ENCODE data around the gene CFL1.
"Not testable (repeated sequence)": the region's sequence is repeated elsewhere in the genome, so short reads cannot be mapped to it uniquely, and the experiment has no call there.

Gene CFL1

GRCh38 chr11:65833297-65834030 lies 24.5 kb downstream of the CFL1 start, which contains the start of gene SNX32:
TSS of gene SNX32 (plus strand) at chr11:65833963. CDS start at chr11:65834066, 103 bp downstream.
- Histone ChIP-seq H3K36me3 (ENCODE audit: low read depth) (no peaks in the 10 kb centered on the region), H3K27ac (ENCODE audit: poor library complexity, severe bottlenecking) (no peak within 1 kb of the TSS), H3K4me3 (ENCODE audit: severe bottlenecking) (peak within 1 kb of the TSS; percentile 37), H3K9me3 (ENCODE audit: severe bottlenecking) (no peaks in the 10 kb centered on the region), H3K27me3 (ENCODE audit: insufficient read depth, poor library complexity, severe bottlenecking) (no peaks in the 10 kb centered on the region), H3K4me1 (ENCODE audit: insufficient read depth, poor library complexity, severe bottlenecking) (no peaks in the 10 kb centered on the region)
- DNase-seq (ENCODE audit: low spot score) (peak; percentile 94), ATAC-seq (ENCODE audit: low read depth) (peak; percentile 99)
- TF ChIP-seq, protein P1, sequence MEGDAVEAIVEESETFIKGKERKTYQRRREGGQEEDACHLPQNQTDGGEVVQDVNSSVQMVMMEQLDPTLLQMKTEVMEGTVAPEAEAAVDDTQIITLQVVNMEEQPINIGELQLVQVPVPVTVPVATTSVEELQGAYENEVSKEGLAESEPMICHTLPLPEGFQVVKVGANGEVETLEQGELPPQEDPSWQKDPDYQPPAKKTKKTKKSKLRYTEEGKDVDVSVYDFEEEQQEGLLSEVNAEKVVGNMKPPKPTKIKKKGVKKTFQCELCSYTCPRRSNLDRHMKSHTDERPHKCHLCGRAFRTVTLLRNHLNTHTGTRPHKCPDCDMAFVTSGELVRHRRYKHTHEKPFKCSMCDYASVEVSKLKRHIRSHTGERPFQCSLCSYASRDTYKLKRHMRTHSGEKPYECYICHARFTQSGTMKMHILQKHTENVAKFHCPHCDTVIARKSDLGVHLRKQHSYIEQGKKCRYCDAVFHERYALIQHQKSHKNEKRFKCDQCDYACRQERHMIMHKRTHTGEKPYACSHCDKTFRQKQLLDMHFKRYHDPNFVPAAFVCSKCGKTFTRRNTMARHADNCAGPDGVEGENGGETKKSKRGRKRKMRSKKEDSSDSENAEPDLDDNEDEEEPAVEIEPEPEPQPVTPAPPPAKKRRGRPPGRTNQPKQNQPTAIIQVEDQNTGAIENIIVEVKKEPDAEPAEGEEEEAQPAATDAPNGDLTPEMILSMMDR (IDR thresholded peaks at IDR 0.05; ENCODE audit: poor library complexity, severe bottlenecking) = no peak

DNA sequence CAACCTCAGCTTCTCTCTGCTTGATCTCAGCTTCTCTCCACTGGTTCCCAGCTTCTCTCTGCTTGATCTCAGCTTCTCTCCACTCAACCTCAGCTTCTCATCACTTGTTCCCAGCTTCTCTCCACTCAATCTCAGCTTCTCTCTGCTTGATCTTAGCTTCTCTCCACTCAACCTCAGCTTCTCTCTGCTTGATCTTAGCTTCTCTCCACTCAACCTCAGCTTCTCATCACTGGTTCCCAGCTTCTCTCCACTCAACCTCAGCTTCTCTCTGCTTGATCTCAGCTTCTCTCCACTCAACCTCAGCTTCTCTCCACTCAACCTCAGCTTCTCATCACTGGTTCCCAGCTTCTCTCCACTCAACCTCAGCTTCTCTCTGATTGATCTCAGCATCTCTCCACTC lies 25.7 kb downstream of the CFL1 start:
- not testable (repeated sequence) for H3K9me3 ChIP-seq (ENCODE audit: severe bottlenecking); H3K4me3 ChIP-seq (ENCODE audit: severe bottlenecking); H3K4me1 ChIP-seq (ENCODE audit: insufficient read depth, poor library complexity, severe bottlenecking); DNase-seq (ENCODE audit: low spot score); ATAC-seq (ENCODE audit: low read depth); H3K27ac ChIP-seq (ENCODE audit: poor library complexity, severe bottlenecking); H3K27me3 ChIP-seq (ENCODE audit: insufficient read depth, poor library complexity, severe bottlenecking); H3K36me3 ChIP-seq (ENCODE audit: low read depth)

DNA sequence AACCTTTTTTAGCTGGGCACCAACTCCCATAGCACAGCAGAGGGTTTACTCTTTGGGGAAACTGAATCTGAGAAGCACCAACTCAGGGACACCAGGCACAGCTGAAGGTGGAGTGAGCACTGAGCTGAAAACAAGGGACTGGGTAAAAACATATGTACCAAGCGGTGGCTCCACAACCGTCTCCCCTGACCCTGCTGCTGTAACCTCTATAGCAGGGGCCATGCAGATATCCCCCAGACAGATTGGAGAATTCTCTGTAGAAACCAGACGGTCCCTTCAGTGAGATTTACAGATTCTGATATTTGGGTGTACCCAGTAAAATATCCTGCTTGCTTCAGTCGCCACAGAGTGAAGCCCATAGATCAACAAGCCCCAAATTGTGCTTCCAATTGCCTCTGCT lies 28.5 kb downstream of the CFL1 start:
- Histone ChIP-seq H3K27ac (ENCODE audit: poor library complexity, severe bottlenecking) (no peak overlapping the region), H3K27me3 (ENCODE audit: insufficient read depth, poor library complexity, severe bottlenecking) (no peaks in the 10 kb centered on the region), H3K36me3 (ENCODE audit: low read depth) (no peaks in the 10 kb centered on the region), H3K4me1 (ENCODE audit: insufficient read depth, poor library complexity, severe bottlenecking) (no peaks in the 10 kb centered on the region), H3K9me3 (ENCODE audit: severe bottlenecking) (no peaks in the 10 kb centered on the region), H3K4me3 (ENCODE audit: severe bottlenecking) (no peak overlapping the region)
- TF ChIP-seq, protein P1 (IDR thresholded peaks at IDR 0.05; ENCODE audit: poor library complexity, severe bottlenecking) = no peak
- DNase-seq (ENCODE audit: low spot score) = no peak
- ATAC-seq (ENCODE audit: low read depth) = no peak

GRCh38 chr11:65826984-65827735 lies 30.8 kb downstream of the CFL1 start:
- no peak for ATAC-seq (ENCODE audit: low read depth)
- H3K4me1 ChIP-seq (ENCODE audit: insufficient read depth, poor library complexity, severe bottlenecking) = no peaks in the 10 kb centered on the region
- H3K27me3 ChIP-seq (ENCODE audit: insufficient read depth, poor library complexity, severe bottlenecking) = no peaks in the 10 kb centered on the region
- no peak overlapping the region for H3K27ac ChIP-seq (ENCODE audit: poor library complexity, severe bottlenecking)
- no peaks in the 10 kb centered on the region for H3K9me3 ChIP-seq (ENCODE audit: severe bottlenecking)
- TF ChIP-seq, protein P1 (IDR thresholded peaks at IDR 0.05; ENCODE audit: poor library complexity, severe bottlenecking) = no peak
- no peaks in the 10 kb centered on the region for H3K36me3 ChIP-seq (ENCODE audit: low read depth)
- H3K4me3 ChIP-seq (ENCODE audit: severe bottlenecking) = no peak overlapping the region
- no peak for DNase-seq (ENCODE audit: low spot score)

GRCh38 chr11:65822776-65823528 lies 35.0 kb downstream of the CFL1 start:
- H3K4me1 ChIP-seq (ENCODE audit: insufficient read depth, poor library complexity, severe bottlenecking) = no peaks in the 10 kb centered on the region
- TF ChIP-seq, protein P1 (IDR thresholded peaks at IDR 0.05; ENCODE audit: poor library complexity, severe bottlenecking) = no peak
- ATAC-seq (ENCODE audit: low read depth) = no peak
- H3K9me3 ChIP-seq (ENCODE audit: severe bottlenecking) = no peaks in the 10 kb centered on the region
- H3K4me3 ChIP-seq (ENCODE audit: severe bottlenecking) = no peak overlapping the region
- DNase-seq (ENCODE audit: low spot score) = no peak
- no peak overlapping the region for H3K27ac ChIP-seq (ENCODE audit: poor library complexity, severe bottlenecking)
- H3K36me3 ChIP-seq (ENCODE audit: low read depth) = no peaks in the 10 kb centered on the region
- H3K27me3 ChIP-seq (ENCODE audit: insufficient read depth, poor library complexity, severe bottlenecking) = no peaks in the 10 kb centered on the region

All from RWPE2 (cell line).